ENCODE measurements around the gene NTSR1. TPM values are rescaled to one million over a fixed set of nuclear protein-coding genes. Genes with fewer than 3 reads are reported as not detected.

Gene NTSR1
- total RNA-seq, 2 experiments from 2014 or later = 0.55 to 0.56 TPM

GRCh38 chr20:62706344-62706743 is 2.3 kb upstream of the NTSR1 start:
- Mint-ChIP-seq H3K36me3 (ENCODE audit: low read depth) (no peaks in the 10 kb centered on the region), H3K4me3 (no peak overlapping the region), H3K27me3 (peaks cover 14% of the 10 kb centered on the region), H3K4me1 (ENCODE audit: low read depth) (peaks cover 10% of the 10 kb centered on the region), H3K27ac (no peak overlapping the region), H3K9me3 (no peaks in the 10 kb centered on the region)
- CTCF ChIA-PET = interaction anchor here (0.8 kb wide), 1 partner anchor 17 kb away, joined by 3 read pairs; no protein-coding TSS in a partner anchor
- ATAC-seq (ENCODE audit: poor library complexity) (no peak), DNase-seq (no peak)
- Histone ChIP-seq H3K9me3 (ENCODE audit: control insufficient read depth in 1 of 2, insufficient read depth in 1 of 2, low read length in 2 of 2) (peaks cover 0 to 17% of the 10 kb centered on the region in 2 experiments), H3K4me3 (ENCODE audit: low read length) (no peak overlapping the region), H3K27me3 (ENCODE audit: control insufficient read depth in 1 of 2, insufficient read depth in 2 of 2, low read length in 2 of 2) (peaks cover 20 to 29% of the 10 kb centered on the region in 2 experiments), H3K36me3 (ENCODE audit: insufficient read depth, low read length) (no peaks in the 10 kb centered on the region), H3K27ac (ENCODE audit: low read depth in 1 of 2, low read length in 2 of 2) (no peak overlapping the region), H3K4me1 (ENCODE audit: insufficient read depth, low read length) (peaks cover 29% of the 10 kb centered on the region)
- intact Hi-C loops (cut with DNase I, micrococcal nuclease) = no loop called here
- POLR2A ChIA-PET = no interaction called here
- no peak for TF ChIP-seq CTCF (IDR thresholded peaks at IDR 0.05)

GRCh38 chr20:62706857-62707256 is 1.8 kb upstream of the NTSR1 start:
- Mint-ChIP-seq H3K4me1 (ENCODE audit: low read depth) (peaks cover 10% of the 10 kb centered on the region), H3K27ac (no peak overlapping the region), H3K4me3 (peak overlapping the region; percentile 56), H3K9me3 (no peaks in the 10 kb centered on the region), H3K36me3 (ENCODE audit: low read depth) (no peaks in the 10 kb centered on the region), H3K27me3 (peaks cover 14% of the 10 kb centered on the region)
- POLR2A ChIA-PET = no interaction called here
- peaks cover 0 to 17% of the 10 kb centered on the region in 2 experiments for H3K9me3 ChIP-seq (ENCODE audit: control insufficient read depth in 1 of 2, insufficient read depth in 1 of 2, low read length in 2 of 2)
- TF ChIP-seq CTCF (IDR thresholded peaks at IDR 0.05) = no peak
- H3K4me3 ChIP-seq (ENCODE audit: low read length) = no peak overlapping the region
- ATAC-seq (ENCODE audit: poor library complexity) (no peak), DNase-seq (no peak)
- H3K27ac ChIP-seq (ENCODE audit: low read depth in 1 of 2, low read length in 2 of 2) = no peak overlapping the region
- peaks cover 29% of the 10 kb centered on the region for H3K4me1 ChIP-seq (ENCODE audit: insufficient read depth, low read length)
- intact Hi-C loops (cut with DNase I, micrococcal nuclease) = no loop called here
- H3K27me3 ChIP-seq (ENCODE audit: control insufficient read depth in 1 of 2, insufficient read depth in 2 of 2, low read length in 2 of 2) = peaks cover 20 to 29% of the 10 kb centered on the region in 2 experiments
- CTCF ChIA-PET = no interaction called here
- H3K36me3 ChIP-seq (ENCODE audit: insufficient read depth, low read length) = no peaks in the 10 kb centered on the region

GRCh38 chr20:62707276-62707920 is 1.2 kb upstream of the NTSR1 start:
- no peaks in the 10 kb centered on the region for H3K9me3 Mint-ChIP-seq
- intact Hi-C loops (cut with DNase I, micrococcal nuclease) = no loop called here
- POLR2A ChIA-PET = interaction anchor here (0.5 to 1.9 kb wide), 2 partner anchors 33 to 108 kb away, joined by 3 to 9 read pairs; no protein-coding TSS in a partner anchor
- Histone ChIP-seq H3K27me3 (ENCODE audit: control insufficient read depth in 1 of 2, insufficient read depth in 2 of 2, low read length in 2 of 2) (peaks cover 20 to 29% of the 10 kb centered on the region in 2 experiments), H3K4me1 (ENCODE audit: insufficient read depth, low read length) (peaks cover 29% of the 10 kb centered on the region), H3K9me3 (ENCODE audit: control insufficient read depth in 1 of 2, insufficient read depth in 1 of 2, low read length in 2 of 2) (peaks cover 0 to 17% of the 10 kb centered on the region in 2 experiments), H3K27ac (ENCODE audit: low read depth in 1 of 2, low read length in 2 of 2) (no peak overlapping the region), H3K4me3 (ENCODE audit: low read length) (no peak overlapping the region), H3K36me3 (ENCODE audit: insufficient read depth, low read length) (no peaks in the 10 kb centered on the region)
- peak in 1 of 14 experiments; percentile 26 for DNase-seq
- peaks cover 10% of the 10 kb centered on the region for H3K4me1 Mint-ChIP-seq (ENCODE audit: low read depth)
- H3K27me3 Mint-ChIP-seq = peaks cover 14% of the 10 kb centered on the region
- CTCF ChIA-PET = no interaction called here
- ATAC-seq (ENCODE audit: poor library complexity) = no peak
- peak overlapping the region; percentile 79 for H3K4me3 Mint-ChIP-seq
- H3K27ac Mint-ChIP-seq = no peak overlapping the region
- H3K36me3 Mint-ChIP-seq (ENCODE audit: low read depth) = no peaks in the 10 kb centered on the region
- TF ChIP-seq CTCF (IDR thresholded peaks at IDR 0.05) = no peak

Measured in CD4-positive, alpha-beta T cell (primary cell).